ENCODE results near the gene EZR. TPM values are rescaled to one million over a fixed set of nuclear protein-coding genes. Genes with fewer than 3 reads are reported as not detected.
A peak's percentile ranks its signal among the peaks of the same experiment; 100 is the strongest.

EZR gene
- total RNA-seq, 2 donors from 2014 or later: 26.8 to 55.2 TPM

- Histone ChIP-seq H3K9me3 (no peaks in the 10 kb centered on the region), H3K27ac (peak overlapping the region in 1 of 2 donors; percentile 89), H3K36me3 (no peaks in the 10 kb centered on the region), H3K4me3 (peak overlapping the region; percentile 86), H3K27me3 (replicated peaks; ENCODE audit: insufficient read depth) (no peaks in the 10 kb centered on the region), H3K4me1 (ENCODE audit: control insufficient read depth in 1 of 2, low read depth in 2 of 2) (peaks cover 11 to 29% of the 10 kb centered on the region in 2 donors)
- no peak for DNase-seq (ENCODE audit: low spot score)
- no peak for ATAC-seq (ENCODE audit: insufficient number of reproducible peaks, low FRiP score, low read depth)
- no peak for TF ChIP-seq CTCF (IDR thresholded peaks at IDR 0.05)
Observed at GRCh38 chr6:158819977-158820622, 932 bp upstream of the EZR start.

GRCh38 chr6:158818581-158819212 is 471 bp downstream of the EZR start:
- Histone ChIP-seq H3K27ac (peak overlapping the region; percentile 89 to 91), H3K9me3 (no peaks in the 10 kb centered on the region), H3K4me1 (ENCODE audit: control insufficient read depth in 1 of 2, low read depth in 2 of 2) (peaks cover 11 to 37% of the 10 kb centered on the region in 2 donors), H3K36me3 (no peaks in the 10 kb centered on the region), H3K4me3 (peak overlapping the region; percentile 86), H3K27me3 (replicated peaks; ENCODE audit: insufficient read depth) (no peaks in the 10 kb centered on the region)
- ATAC-seq (ENCODE audit: insufficient number of reproducible peaks, low FRiP score, low read depth) (peak; percentile 44), DNase-seq (ENCODE audit: low spot score) (no peak)
- no peak for TF ChIP-seq CTCF (IDR thresholded peaks at IDR 0.05)

GRCh38 chr6:158817728-158818580 is 1.2 kb downstream of the EZR start:
- Histone ChIP-seq H3K9me3 (no peaks in the 10 kb centered on the region), H3K4me1 (ENCODE audit: control insufficient read depth in 1 of 2, low read depth in 2 of 2) (peaks cover 11 to 37% of the 10 kb centered on the region in 2 donors), H3K27me3 (replicated peaks; ENCODE audit: insufficient read depth) (no peaks in the 10 kb centered on the region), H3K36me3 (no peaks in the 10 kb centered on the region), H3K4me3 (peak overlapping the region; percentile 86), H3K27ac (peak overlapping the region; percentile 89 to 91)
- DNase-seq (ENCODE audit: low spot score): peak; percentile 23
- no peak for TF ChIP-seq CTCF (IDR thresholded peaks at IDR 0.05)
- peak; percentile 34 for ATAC-seq (ENCODE audit: insufficient number of reproducible peaks, low FRiP score, low read depth)

- H3K4me3 ChIP-seq: peak overlapping the region; percentile 86
- DNase-seq (ENCODE audit: low spot score) (no peak), ATAC-seq (ENCODE audit: insufficient number of reproducible peaks, low FRiP score, low read depth) (no peak)
Observed at GRCh38 chr6:158816803-158817727, 2.1 kb downstream of the EZR start.

More at GRCh38 chr6:158816803-158817727, 2.1 kb downstream of the EZR start:
- no peaks in the 10 kb centered on the region for H3K36me3 ChIP-seq
- H3K27ac ChIP-seq: peak overlapping the region; percentile 89 to 91
- no peaks in the 10 kb centered on the region for H3K27me3 ChIP-seq (replicated peaks; ENCODE audit: insufficient read depth)
- TF ChIP-seq CTCF (IDR thresholded peaks at IDR 0.05): no peak
- peaks cover 11 to 37% of the 10 kb centered on the region in 2 donors for H3K4me1 ChIP-seq (ENCODE audit: control insufficient read depth in 1 of 2, low read depth in 2 of 2)
- H3K9me3 ChIP-seq: no peaks in the 10 kb centered on the region
